Astrocyte (in vitro differentiated cells and primary cell): Measurements from ENCODE around the gene RNF41.

ENCODE experiments used
- EZH2 ChIP-seq: IDR thresholded peaks from 2 replicates; pipeline ENCODE4 v1.6.1; 2012; ENCODE audit warnings: mild to moderate bottlenecking, low read length, inconsistent platforms; ENCODE audit not compliant: insufficient read depth
- TF ChIP-seq, protein P1 (sequence below): IDR thresholded peaks from 2 replicates; pipeline ENCODE4 v1.5.1; 2011; ENCODE audit warnings: low read depth, mild to moderate bottlenecking, inconsistent platforms, low read length, moderate library complexity; ENCODE audit not compliant: insufficient read depth

DNA sequence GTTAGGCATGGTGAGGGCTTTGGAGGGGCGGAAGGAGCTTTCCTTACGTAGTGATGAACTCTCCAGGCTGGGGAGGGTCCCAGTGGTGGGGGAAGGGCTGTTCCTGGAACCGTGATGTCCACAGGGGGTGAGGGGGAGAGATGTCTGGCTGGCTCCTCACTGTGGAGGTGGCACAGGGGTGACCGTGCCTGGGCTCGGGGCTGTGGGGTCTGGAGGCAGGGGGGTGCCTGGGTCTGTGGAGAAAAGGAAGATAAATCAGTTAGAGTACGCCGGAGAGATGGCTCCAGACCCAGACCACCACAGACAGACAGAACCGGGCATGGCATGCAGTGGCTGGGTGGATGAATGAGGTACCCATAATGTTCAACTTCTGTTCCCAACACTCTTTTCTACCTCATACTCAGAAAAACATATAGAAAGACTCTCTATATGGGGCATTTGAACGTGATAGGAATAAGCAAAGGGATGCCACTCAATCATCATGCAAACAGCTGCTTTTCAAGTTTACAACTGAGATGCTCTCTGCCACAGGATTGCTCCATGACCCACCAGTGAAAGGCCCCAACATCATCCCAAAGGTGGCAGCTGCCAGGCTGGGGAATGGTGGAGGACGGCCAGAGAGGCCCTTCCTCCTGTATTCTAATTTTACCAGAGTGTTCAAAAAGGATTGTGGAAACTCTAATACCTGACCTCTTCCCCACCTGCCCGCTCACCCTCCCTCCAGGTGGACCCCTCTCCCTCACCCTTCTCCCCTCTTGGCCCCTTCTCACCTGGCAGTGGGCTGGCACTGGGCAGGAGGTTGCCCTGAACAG lies 58.0 kb downstream of the RNF41 start:
- TF ChIP-seq, protein P1, sequence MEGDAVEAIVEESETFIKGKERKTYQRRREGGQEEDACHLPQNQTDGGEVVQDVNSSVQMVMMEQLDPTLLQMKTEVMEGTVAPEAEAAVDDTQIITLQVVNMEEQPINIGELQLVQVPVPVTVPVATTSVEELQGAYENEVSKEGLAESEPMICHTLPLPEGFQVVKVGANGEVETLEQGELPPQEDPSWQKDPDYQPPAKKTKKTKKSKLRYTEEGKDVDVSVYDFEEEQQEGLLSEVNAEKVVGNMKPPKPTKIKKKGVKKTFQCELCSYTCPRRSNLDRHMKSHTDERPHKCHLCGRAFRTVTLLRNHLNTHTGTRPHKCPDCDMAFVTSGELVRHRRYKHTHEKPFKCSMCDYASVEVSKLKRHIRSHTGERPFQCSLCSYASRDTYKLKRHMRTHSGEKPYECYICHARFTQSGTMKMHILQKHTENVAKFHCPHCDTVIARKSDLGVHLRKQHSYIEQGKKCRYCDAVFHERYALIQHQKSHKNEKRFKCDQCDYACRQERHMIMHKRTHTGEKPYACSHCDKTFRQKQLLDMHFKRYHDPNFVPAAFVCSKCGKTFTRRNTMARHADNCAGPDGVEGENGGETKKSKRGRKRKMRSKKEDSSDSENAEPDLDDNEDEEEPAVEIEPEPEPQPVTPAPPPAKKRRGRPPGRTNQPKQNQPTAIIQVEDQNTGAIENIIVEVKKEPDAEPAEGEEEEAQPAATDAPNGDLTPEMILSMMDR = no peak
- TF ChIP-seq EZH2 = no peak
